OCI-M1 (cell line): Measurements from ENCODE around the gene ERBB2.
"Not testable (repeated sequence)": the region's sequence is repeated elsewhere in the genome, so short reads cannot be mapped to it uniquely, and the experiment has no call there.

Experiments
- DNase-seq: peaks from one replicate; lab custom pipeline; 2025; lab: John Stamatoyannopoulos, UW

ERBB2 gene

DNA sequence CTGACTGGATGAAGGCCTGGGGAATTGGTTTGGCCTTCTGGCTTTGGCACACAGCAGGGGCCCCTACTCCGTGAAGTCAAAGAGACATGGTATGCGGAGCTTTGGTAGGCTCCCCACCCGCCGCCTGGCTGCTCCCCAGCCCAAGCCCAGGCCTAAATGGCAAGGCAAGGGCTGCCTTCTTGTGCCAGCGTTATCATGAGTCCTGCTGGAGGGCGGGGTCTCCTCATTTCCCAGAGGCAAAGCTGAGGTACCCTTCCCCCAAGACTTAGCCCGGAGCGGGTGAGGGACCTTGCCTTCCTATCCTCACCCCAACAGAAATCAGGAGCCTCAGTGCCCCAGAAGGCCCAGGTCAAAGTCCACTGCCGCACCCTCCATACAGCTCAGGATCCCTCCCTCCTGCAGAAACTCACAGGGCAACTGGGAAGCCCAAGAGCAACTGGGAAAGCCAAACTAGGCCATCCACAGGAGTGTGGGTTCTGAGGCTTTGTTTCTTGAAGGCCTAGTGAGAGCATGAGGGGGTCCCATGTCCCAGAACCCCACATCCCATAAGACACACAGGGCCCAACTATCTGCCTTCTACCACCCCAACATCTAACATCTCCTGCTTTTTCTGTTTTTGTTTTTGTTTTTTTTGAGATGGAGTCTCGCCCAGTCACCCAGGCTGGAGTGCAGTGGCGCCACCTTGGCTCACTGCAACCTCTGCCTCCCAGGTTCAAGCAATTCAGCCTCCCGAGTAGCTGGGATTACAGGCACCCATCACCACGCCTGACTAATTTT, 21.3 kb upstream of the ERBB2 start:
- DNase-seq = no peak

- peak; percentile 27 for DNase-seq
Observed at GRCh38 chr17:39679521-39680192, 20.2 kb upstream of the ERBB2 start.

DNA sequence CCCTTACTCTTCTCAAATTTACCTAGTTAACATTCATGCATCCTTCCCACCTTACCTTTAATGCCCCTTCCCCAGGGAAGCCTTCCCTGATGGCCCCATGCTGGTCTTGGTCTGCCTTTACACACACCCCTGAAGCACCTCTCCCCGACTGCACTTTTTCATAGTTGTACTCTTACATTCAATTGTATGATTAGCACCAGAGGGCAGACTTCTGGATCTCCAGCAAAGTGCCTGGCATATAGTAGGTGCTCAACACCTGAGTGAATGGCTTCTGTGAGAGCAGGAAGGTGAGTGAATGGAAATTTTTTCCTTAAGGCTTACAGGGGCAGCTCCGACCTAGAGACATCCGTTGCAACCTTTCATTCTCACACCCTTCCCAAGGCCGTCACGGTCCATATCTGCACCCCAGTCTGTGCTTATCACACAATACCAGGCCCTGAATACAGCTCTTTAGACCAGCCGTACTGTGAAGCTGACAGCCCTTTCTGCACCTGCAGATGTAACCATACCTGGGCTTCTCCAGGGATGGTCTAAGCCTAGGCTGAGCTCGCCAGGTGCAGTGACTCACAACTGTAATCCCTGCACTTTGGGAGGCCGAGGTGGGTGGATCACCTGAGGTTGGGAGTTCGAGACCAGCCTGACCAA, 16.4 kb upstream of the ERBB2 start:
- no peak for DNase-seq

DNA sequence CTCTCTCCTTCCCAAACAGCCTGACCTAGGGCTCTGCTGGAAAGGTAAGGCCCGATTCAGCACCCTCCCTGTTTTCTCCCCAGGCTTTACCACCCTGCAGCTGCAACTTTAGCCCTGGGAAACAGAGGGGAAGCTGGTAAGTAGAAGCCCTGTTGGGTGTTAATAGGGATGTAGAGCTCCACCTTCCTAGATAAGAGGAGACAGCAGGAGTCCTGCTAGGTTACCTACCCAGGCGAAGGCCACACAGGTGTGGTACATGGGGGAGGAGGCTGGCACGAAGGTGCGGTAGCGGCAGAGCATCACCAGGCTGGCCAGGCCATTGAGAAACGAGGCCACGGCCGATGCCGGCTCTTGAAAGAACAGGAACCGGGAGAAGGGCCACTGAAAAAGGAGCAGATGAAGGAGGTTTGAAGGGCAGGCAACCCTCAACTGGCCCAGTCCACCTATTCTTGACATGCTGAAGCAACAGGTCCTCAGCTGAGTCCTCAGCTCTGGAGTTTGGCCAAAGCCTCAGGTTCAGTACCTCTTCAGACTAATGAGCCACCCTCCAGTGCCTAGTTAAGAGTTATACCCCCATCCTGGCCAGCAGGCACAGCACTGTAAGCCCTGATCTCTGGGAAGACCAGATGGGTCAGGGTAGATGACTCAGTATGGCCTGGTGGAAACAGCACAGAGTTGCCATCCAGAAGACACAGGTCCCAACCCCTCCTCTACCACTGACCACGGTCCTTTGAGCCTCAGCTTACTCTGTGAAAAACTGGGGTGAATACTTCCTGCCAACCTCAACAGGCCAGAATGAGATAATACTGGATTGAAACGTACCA, 15.3 kb upstream of the ERBB2 start:
- no peak for DNase-seq

GRCh38 chr17:39687101-39687545, 12.7 kb upstream of the ERBB2 start:
- DNase-seq = peak; percentile 49

- peak; percentile 95 for DNase-seq
Observed at GRCh38 chr17:39687546-39688474, 12.1 kb upstream of the ERBB2 start, which contains the start of gene PGAP3. Gene PGAP3, minus strand, starts transcription at chr17:39688057. Its CDS starts 43 bp downstream, at chr17:39688014.

DNA sequence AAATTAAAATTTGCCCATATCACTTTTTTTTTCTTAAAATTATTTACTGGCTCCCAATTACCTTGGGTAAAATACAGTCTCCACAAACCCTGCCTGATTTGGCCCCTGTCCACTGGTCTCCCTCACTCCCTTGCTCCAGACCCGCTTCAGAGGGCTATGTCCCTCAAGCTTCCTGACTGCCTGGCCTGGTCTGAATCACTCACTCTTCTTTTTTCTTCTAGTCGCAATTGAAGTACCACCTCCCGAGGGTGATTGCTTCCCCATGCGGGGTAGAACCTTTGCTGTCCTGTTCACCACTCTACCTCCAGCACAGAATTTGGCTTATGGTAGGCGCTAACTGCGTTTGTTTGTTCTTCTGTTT, 11.4 kb upstream of the ERBB2 start:
- DNase-seq = no peak

- no peak for DNase-seq
Observed at GRCh38 chr17:39688945-39689344, 10.9 kb upstream of the ERBB2 start.

GRCh38 chr17:39694593-39694992, 5.3 kb upstream of the ERBB2 start:
- no peak for DNase-seq

DNA sequence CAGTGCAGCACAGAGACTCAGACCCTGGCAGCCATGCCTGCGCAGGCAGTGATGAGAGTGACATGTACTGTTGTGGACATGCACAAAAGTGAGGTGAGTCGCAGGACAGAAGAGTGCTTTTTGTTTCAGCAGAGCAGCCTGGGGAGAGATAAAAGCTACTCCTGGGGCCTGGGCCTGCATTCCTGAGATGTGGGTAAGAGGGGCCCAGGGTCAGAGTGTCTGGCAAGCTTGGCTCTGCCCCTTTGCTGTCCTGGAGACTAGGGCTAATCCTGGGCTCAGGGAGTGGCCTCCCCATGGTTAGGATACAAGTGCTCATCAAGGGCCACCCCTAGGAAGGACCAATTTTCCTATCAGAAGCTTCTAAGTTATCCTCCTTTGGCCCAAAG, 4.8 kb upstream of the ERBB2 start:
- no peak for DNase-seq

DNA sequence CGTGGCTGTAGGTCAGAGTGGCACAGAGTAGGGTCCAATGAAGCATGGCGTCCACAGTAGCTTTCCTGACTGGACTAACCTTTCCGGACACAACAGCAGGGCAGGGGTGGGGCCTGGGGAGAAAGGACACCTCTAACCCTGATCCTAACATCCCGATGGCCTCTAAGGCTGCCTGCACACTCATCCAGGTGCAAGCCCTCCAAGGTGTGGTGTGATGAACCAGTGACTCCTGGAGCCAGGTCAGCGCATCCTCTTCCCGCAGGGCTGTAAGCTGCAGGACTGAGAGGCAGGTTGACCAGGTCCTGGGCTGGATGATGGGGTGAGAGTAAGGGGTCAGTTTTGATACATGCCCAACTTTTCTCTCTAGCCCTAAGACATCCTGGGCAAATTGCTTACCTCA, 3.1 kb upstream of the ERBB2 start:
- no peak for DNase-seq

GRCh38 chr17:39697961-39698360, 1.9 kb upstream of the ERBB2 start:
- no peak for DNase-seq

DNA sequence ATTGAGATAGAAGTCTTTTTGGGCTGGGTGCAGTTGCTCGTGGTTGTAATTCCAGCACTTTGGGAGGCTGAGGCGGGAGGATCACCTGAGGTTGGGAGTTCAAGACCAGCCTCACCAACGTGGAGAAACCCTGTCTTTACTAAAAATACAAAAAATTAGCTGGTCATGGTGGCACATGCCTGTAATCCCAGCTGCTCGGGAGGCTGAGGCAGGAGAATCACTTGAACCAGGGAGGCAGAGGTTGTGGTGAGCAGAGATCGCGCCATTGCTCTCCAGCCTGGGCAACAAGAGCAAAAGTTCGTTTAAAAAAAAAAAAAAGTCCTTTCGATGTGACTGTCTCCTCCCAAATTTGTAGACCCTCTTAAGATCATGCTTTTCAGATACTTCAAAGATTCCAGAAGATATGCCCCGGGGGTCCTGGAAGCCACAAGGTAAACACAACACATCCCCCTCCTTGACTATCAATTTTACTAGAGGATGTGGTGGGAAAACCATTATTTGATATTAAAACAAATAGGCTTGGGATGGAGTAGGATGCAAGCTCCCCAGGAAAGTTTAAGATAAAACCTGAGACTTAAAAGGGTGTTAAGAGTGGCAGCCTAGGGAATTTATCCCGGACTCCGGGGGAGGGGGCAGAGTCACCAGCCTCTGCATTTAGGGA, 577 bp upstream of the ERBB2 start:
- not testable (repeated sequence) for DNase-seq

DNA sequence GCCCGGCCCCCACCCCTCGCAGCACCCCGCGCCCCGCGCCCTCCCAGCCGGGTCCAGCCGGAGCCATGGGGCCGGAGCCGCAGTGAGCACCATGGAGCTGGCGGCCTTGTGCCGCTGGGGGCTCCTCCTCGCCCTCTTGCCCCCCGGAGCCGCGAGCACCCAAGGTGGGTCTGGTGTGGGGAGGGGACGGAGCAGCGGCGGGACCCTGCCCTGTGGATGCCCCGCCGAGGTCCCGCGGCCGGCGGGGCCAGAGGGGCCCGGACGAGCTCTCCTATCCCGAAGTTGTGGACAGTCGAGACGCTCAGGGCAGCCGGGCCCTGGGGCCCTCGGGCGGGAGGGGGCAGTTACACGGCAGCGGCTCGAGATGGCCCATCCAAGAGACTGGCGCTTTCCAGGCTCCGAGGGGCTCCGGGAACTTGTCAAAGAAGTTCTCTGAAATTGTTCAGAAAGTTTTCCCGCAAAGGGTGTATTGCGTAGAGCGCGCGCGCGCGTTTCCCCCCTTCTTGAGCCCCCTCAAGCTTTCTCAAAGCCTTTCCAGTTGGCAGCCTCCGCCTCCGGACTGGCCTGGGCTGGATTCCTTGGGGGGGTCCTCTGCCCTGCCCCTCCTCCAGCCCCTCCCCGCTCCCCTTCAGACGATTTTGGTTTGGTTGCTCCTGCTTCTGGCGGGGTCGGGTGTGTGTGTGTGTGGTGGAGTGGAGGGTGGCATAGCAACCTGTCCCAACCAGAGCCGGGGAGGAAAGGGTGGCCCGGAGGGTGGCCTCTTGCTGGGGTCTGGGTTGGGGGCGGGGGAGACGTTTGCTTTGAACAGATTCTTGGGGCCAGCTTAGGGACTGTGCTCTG, 504 bp downstream of the ERBB2 start:
- DNase-seq = no peak

GRCh38 chr17:39701012-39701783, 1.3 kb downstream of the ERBB2 start:
- DNase-seq = no peak

- DNase-seq = no peak
Observed at GRCh38 chr17:39701784-39702422, 2.0 kb downstream of the ERBB2 start.

GRCh38 chr17:39702901-39703893, 3.3 kb downstream of the ERBB2 start:
- DNase-seq = no peak
